Posterior vena cava (tissue), 2 donors: ENCODE data around the gene NDUFV1. TPM values are rescaled to one million over a fixed set of nuclear protein-coding genes. Genes with fewer than 3 reads are reported as not detected.
"Not testable (repeated sequence)": the region's sequence is repeated elsewhere in the genome, so short reads cannot be mapped to it uniquely, and the experiment has no call there.

ENCODE experiments used
- DNase-seq: peaks from one replicate; pipeline ENCODE4 v3.0.0-alpha.2; 2020; ENCODE audit warnings: low spot score
- intact Hi-C, 2 donors: fragments of 100-400 bp; cut with DNase I; formaldehyde crosslinking; loops; one replicate each; pipeline versions ENCODE4 v1.14.1 to v1.14.2; 2022 to 2023
- total RNA-seq, 2 donors: library from RNA; stranded (reverse); fragmentation: NEBNext Ultra II Directional; extraction: Animal tissue kit (Norgen Biotek cat#: 25700); gene quantifications; one replicate each; pipeline ENCODE4 v1.2.1, GENCODE V29; 2021
- donor health status: DM: yes; HTN: yes; CAD: no.
- donor health status: DM: yes; HTN: yes; CAD: no.

The NDUFV1 gene
- total RNA-seq, 2 donors from 2014 or later = 112 to 116 TPM

GRCh38 chr11:67645521-67646461, 39.1 kb downstream of the NDUFV1 start:
- intact Hi-C loops = no loop called here
- DNase-seq = no peak

- intact Hi-C loops = no loop called here
- no peak for DNase-seq
Measured at GRCh38 chr11:67646535-67647336, 40.0 kb downstream of the NDUFV1 start.

GRCh38 chr11:67647471-67647870, 40.7 kb downstream of the NDUFV1 start:
- intact Hi-C loops = no loop called here
- DNase-seq = peak; percentile 52

GRCh38 chr11:67648140-67648795, 41.5 kb downstream of the NDUFV1 start:
- peak; percentile 41 for DNase-seq
- intact Hi-C loops = no loop called here

- intact Hi-C loops = no loop called here
- peak; percentile 64 for DNase-seq
Measured at GRCh38 chr11:67648796-67649613, 42.3 kb downstream of the NDUFV1 start.

- DNase-seq = peak; percentile 69
- intact Hi-C loops = no loop called here
Measured at GRCh38 chr11:67649634-67650510, 43.1 kb downstream of the NDUFV1 start.

GRCh38 chr11:67651976-67652781, 45.4 kb downstream of the NDUFV1 start:
- no peak for DNase-seq
- intact Hi-C loops = no loop called here

- peak; percentile 46 for DNase-seq
- intact Hi-C loops = no loop called here
Measured at GRCh38 chr11:67652965-67653845, 46.5 kb downstream of the NDUFV1 start.

- DNase-seq = peak; percentile 32
- intact Hi-C loops = no loop called here
Measured at GRCh38 chr11:67654225-67654624, 47.5 kb downstream of the NDUFV1 start.

GRCh38 chr11:67656278-67656922, 49.7 kb downstream of the NDUFV1 start:
- intact Hi-C loops = loop anchor here in 1 of 2 donors (5.0 kb wide), 1 partner anchor 136 kb away; no protein-coding TSS in a partner anchor
- DNase-seq = no peak

GRCh38 chr11:67657300-67657699, 50.6 kb downstream of the NDUFV1 start:
- intact Hi-C loops = loop anchor here in 1 of 2 donors (5.0 kb wide), 1 partner anchor 135 kb away; no protein-coding TSS in a partner anchor
- DNase-seq = no peak

GRCh38 chr11:67659651-67660165, 53.0 kb downstream of the NDUFV1 start:
- intact Hi-C loops = loop anchor here in 1 of 2 donors (5.0 kb wide), 1 partner anchor 133 kb away; no protein-coding TSS in a partner anchor
- not testable (repeated sequence) for DNase-seq

- DNase-seq = peak; percentile 16
- intact Hi-C loops = not testable (repeated sequence)
Measured at GRCh38 chr11:67660752-67661151, 54.0 kb downstream of the NDUFV1 start.
